ENCODE results near the gene TBC1D14.

- TF ChIP-seq ZFP3 (CRISPR knock-in tag; IDR thresholded peaks at IDR 0.05) = no peak
- TF ChIP-seq RARB (CRISPR knock-in tag; IDR thresholded peaks at IDR 0.05) = no peak
- TF ChIP-seq, protein P1, sequence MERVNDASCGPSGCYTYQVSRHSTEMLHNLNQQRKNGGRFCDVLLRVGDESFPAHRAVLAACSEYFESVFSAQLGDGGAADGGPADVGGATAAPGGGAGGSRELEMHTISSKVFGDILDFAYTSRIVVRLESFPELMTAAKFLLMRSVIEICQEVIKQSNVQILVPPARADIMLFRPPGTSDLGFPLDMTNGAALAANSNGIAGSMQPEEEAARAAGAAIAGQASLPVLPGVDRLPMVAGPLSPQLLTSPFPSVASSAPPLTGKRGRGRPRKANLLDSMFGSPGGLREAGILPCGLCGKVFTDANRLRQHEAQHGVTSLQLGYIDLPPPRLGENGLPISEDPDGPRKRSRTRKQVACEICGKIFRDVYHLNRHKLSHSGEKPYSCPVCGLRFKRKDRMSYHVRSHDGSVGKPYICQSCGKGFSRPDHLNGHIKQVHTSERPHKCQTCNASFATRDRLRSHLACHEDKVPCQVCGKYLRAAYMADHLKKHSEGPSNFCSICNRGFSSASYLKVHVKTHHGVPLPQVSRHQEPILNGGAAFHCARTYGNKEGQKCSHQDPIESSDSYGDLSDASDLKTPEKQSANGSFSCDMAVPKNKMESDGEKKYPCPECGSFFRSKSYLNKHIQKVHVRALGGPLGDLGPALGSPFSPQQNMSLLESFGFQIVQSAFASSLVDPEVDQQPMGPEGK (CRISPR knock-in tag; IDR thresholded peaks at IDR 0.05; ENCODE audit: borderline replicate concordance) = no peak
- no peak for TF ChIP-seq PPARA (CRISPR knock-in tag; IDR thresholded peaks at IDR 0.05; ENCODE audit: borderline replicate concordance)
Measured at GRCh38 chr4:6940744-6941137, 31.1 kb downstream of the TBC1D14 start.
